Naive thymus-derived CD4-positive, alpha-beta T cell (primary cell): ENCODE measurements around the gene ZNF81. TPM values are rescaled to one million over a fixed set of nuclear protein-coding genes. Genes with fewer than 3 reads are reported as not detected.
"Not testable (repeated sequence)": the region's sequence is repeated elsewhere in the genome, so short reads cannot be mapped to it uniquely, and the experiment has no call there.

ENCODE experiments used
- ATAC-seq: fragments of 150-1000 bp; cut with Tn5 transposase; 2 replicates; pipeline ENCODE4 v1.10.0; 2021; ENCODE audit warnings: mild to moderate bottlenecking, moderate library complexity
- CTCF ChIA-PET: fragments of 350-600 bp; sonication (Branson Sonifier 250); formaldehyde crosslinking; loops from one replicate; lab custom pipeline; 2021; ENCODE audit warnings: antibody characterized with exemption; lab: Charles Lee
- POLR2A ChIA-PET: fragments of 350-600 bp; sonication (Branson Sonifier 250); formaldehyde crosslinking; loops from one replicate; lab custom pipeline; 2021; ENCODE audit warnings: antibody characterized with exemption, inconsistent platforms; lab: Charles Lee
- DNase-seq, 9 donors: peaks; one replicate each; pipeline versions ENCODE4 v3.0.0 to v3.0.0-alpha.2; 2020 to 2022; ENCODE audit warnings: mixed read lengths in 1 of 9
- H3K27ac ChIP-seq: one replicate; pipeline ENCODE4 v1.7.0; 2013; ENCODE audit warnings: mild to moderate bottlenecking, low read depth, low read length, moderate library complexity
- H3K27me3 ChIP-seq, 2 donors: one replicate each; pipeline ENCODE4 v1.7.0; 2013; ENCODE audit warnings: low read length in 2 of 2, mild to moderate bottlenecking in 2 of 2, moderate library complexity in 2 of 2; ENCODE audit not compliant: control insufficient read depth in 2 of 2, insufficient read depth in 2 of 2
- H3K36me3 ChIP-seq, 3 experiments: 1 replicate in 2 of 3; 2 replicates in 1 of 3; pipeline ENCODE4 v1.7.0; 2013; ENCODE audit warnings: low read length in 3 of 3, mild to moderate bottlenecking in 3 of 3, moderate library complexity in 1 of 3; ENCODE audit not compliant: insufficient read depth in 3 of 3, control insufficient read depth in 2 of 3
- H3K4me1 ChIP-seq, 2 donors: one replicate each; pipeline ENCODE4 v1.7.0; 2013; ENCODE audit warnings: low read length in 2 of 2, mild to moderate bottlenecking in 2 of 2, moderate library complexity in 1 of 2; ENCODE audit not compliant: control insufficient read depth in 2 of 2, insufficient read depth in 2 of 2
- H3K4me3 ChIP-seq: 2 replicates; pipeline ENCODE4 v1.7.0; 2013; ENCODE audit warnings: mild to moderate bottlenecking, low read length
- H3K9me3 ChIP-seq, 3 experiments: 1 replicate in 2 of 3; 2 replicates in 1 of 3; pipeline ENCODE4 v1.7.0; 2013; ENCODE audit warnings: low read length in 3 of 3; ENCODE audit not compliant: control insufficient read depth in 2 of 3
- H3K27ac Mint-ChIP-seq, 9 donors: one replicate each; pipeline ENCODE4 v1.8.0; 2020 to 2022; ENCODE audit warnings: mixed read lengths in 9 of 9, mild to moderate bottlenecking in 8 of 9, moderate library complexity in 5 of 9, inconsistent platforms in 2 of 9
- H3K27me3 Mint-ChIP-seq, 5 donors: one replicate each; pipeline ENCODE4 v1.8.0; 2021 to 2022; ENCODE audit warnings: mixed read lengths in 5 of 5, mild to moderate bottlenecking in 1 of 5
- H3K36me3 Mint-ChIP-seq, 5 donors: one replicate each; pipeline ENCODE4 v1.8.0; 2020 to 2022; ENCODE audit warnings: mixed read lengths in 5 of 5, mild to moderate bottlenecking in 3 of 5, inconsistent platforms in 1 of 5
- H3K4me1 Mint-ChIP-seq, 7 donors: one replicate each; pipeline ENCODE4 v1.8.0; 2020 to 2022; ENCODE audit warnings: mixed read lengths in 7 of 7, mild to moderate bottlenecking in 3 of 7, inconsistent platforms in 1 of 7
- H3K4me3 Mint-ChIP-seq, 10 donors: one replicate each; pipeline ENCODE4 v1.8.0; 2020 to 2022; ENCODE audit warnings: mild to moderate bottlenecking in 10 of 10, mixed read lengths in 10 of 10, moderate library complexity in 6 of 10, inconsistent platforms in 2 of 10
- H3K9me3 Mint-ChIP-seq, 11 donors: one replicate each; pipeline ENCODE4 v1.8.0; 2020 to 2022; ENCODE audit warnings: mixed read lengths in 11 of 11, mild to moderate bottlenecking in 4 of 11, inconsistent platforms in 1 of 11, moderate library complexity in 1 of 11
- intact Hi-C, 2 donors: fragments of 100-400 bp; cut with micrococcal nuclease; formaldehyde crosslinking; loops; one replicate each; pipeline ENCODE4 v1.15.1; 2023
- polyA plus RNA-seq, 2 donors: library from polyadenylated mRNA; unstranded; fragments of 300-500 nt; fragmentation: Illumina TruSeq; gene quantifications; one replicate each; pipeline ENCODE4 v1.2.3, GENCODE V29; 2021
- total RNA-seq, 6 experiments: library from RNA in 5 of 6; stranded (reverse) in 5 of 6; gene quantifications; 1 replicate in 5 of 6; 2 replicates in 1 of 6; pipeline ENCODE4 v1.2.3 and lab custom pipeline; 2021 to 2026

The ZNF81 gene
- total and polyA plus RNA-seq, 7 experiments from 2014 or later = 2.1 to 14.7 (median 11.4) TPM

GRCh38 chrX:47840111-47840510 is 3.4 kb downstream of the ZNF81 start:
- POLR2A ChIA-PET = no interaction called here
- Mint-ChIP-seq H3K27me3 (no peaks in the 10 kb centered on the region), H3K27ac (no peak overlapping the region), H3K36me3 (peaks cover 0 to 10% (median 7%) of the 10 kb centered on the region in 5 donors), H3K4me3 (peak overlapping the region in 1 of 10 donors; percentile 14), H3K4me1 (peaks cover 8 to 38% (median 28%) of the 10 kb centered on the region in 7 donors), H3K9me3 (no peaks in the 10 kb centered on the region)
- Histone ChIP-seq H3K27ac (no peak overlapping the region), H3K4me3 (no peak overlapping the region), H3K27me3 (no peaks in the 10 kb centered on the region), H3K9me3 (no peaks in the 10 kb centered on the region), H3K4me1 (peaks cover 4 to 6% of the 10 kb centered on the region in 2 donors), H3K36me3 (no peaks in the 10 kb centered on the region)
- DNase-seq = no peak
- CTCF ChIA-PET = no interaction called here
- no peak for ATAC-seq
- intact Hi-C loops = no loop called here

GRCh38 chrX:47843363-47843762 is 6.7 kb downstream of the ZNF81 start:
- peaks cover 3 to 22% (median 14%) of the 10 kb centered on the region in 5 donors for H3K36me3 Mint-ChIP-seq
- Histone ChIP-seq H3K27me3 (no peaks in the 10 kb centered on the region), H3K4me3 (no peak overlapping the region), H3K27ac (no peak overlapping the region), H3K4me1 (no peaks in the 10 kb centered on the region), H3K9me3 (no peaks in the 10 kb centered on the region), H3K36me3 (peaks cover 0 to 8% (median 0%) of the 10 kb centered on the region in 3 experiments)
- no peak for ATAC-seq
- H3K27ac Mint-ChIP-seq = no peak overlapping the region
- DNase-seq = no peak
- H3K4me3 Mint-ChIP-seq = no peak overlapping the region
- POLR2A ChIA-PET = no interaction called here
- intact Hi-C loops = no loop called here
- H3K4me1 Mint-ChIP-seq = peaks cover 4 to 16% (median 8%) of the 10 kb centered on the region in 7 donors
- CTCF ChIA-PET = no interaction called here
- no peaks in the 10 kb centered on the region for H3K9me3 Mint-ChIP-seq
- H3K27me3 Mint-ChIP-seq = no peaks in the 10 kb centered on the region

DNA sequence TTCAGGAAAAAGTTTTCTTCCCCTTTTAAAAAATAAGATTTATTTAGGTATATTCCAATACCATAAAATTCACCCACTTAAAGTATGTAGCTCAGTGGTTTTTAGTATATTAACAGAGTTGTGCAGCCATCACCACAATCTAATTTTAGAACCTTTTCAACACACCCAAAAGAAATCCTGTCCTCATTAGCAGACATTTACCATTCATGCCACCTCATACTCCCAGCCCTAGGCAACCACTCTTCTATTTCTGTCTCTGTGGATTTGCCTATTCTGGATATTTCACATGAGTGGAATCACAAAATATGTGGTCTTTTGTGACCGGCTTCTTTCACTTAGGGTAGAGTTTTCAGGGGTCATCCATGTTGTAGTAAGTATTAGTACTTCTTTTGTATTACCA is 7.4 kb downstream of the ZNF81 start:
- Histone ChIP-seq H3K36me3 (peaks cover 0 to 8% (median 0%) of the 10 kb centered on the region in 3 experiments), H3K27me3 (no peaks in the 10 kb centered on the region), H3K4me3 (no peak overlapping the region), H3K9me3 (no peaks in the 10 kb centered on the region), H3K4me1 (no peaks in the 10 kb centered on the region), H3K27ac (no peak overlapping the region)
- intact Hi-C loops = no loop called here
- DNase-seq (no peak), ATAC-seq (no peak)
- no peak overlapping the region for H3K27ac Mint-ChIP-seq
- no peak overlapping the region for H3K4me3 Mint-ChIP-seq
- peaks cover 3 to 22% (median 15%) of the 10 kb centered on the region in 5 donors for H3K36me3 Mint-ChIP-seq
- POLR2A ChIA-PET = no interaction called here
- H3K9me3 Mint-ChIP-seq = no peaks in the 10 kb centered on the region
- H3K4me1 Mint-ChIP-seq = peaks cover 0 to 11% (median 6%) of the 10 kb centered on the region in 7 donors
- CTCF ChIA-PET = no interaction called here
- H3K27me3 Mint-ChIP-seq = no peaks in the 10 kb centered on the region

GRCh38 chrX:47846040-47846439 is 9.3 kb downstream of the ZNF81 start:
- Histone ChIP-seq H3K36me3 (peaks cover 0 to 8% (median 0%) of the 10 kb centered on the region in 3 experiments), H3K9me3 (no peaks in the 10 kb centered on the region), H3K27ac (no peak overlapping the region), H3K4me1 (no peaks in the 10 kb centered on the region), H3K4me3 (no peak overlapping the region), H3K27me3 (no peaks in the 10 kb centered on the region)
- intact Hi-C loops = no loop called here
- CTCF ChIA-PET = interaction anchor here (0.6 kb wide), 3 partner anchors 31 to 715 kb away, joined by 3 to 4 read pairs (median 3); no protein-coding TSS in a partner anchor
- POLR2A ChIA-PET = no interaction called here
- peaks cover 3 to 31% (median 15%) of the 10 kb centered on the region in 5 donors for H3K36me3 Mint-ChIP-seq
- no peak overlapping the region for H3K27ac Mint-ChIP-seq
- no peaks in the 10 kb centered on the region for H3K27me3 Mint-ChIP-seq
- peaks cover 0 to 12% (median 7%) of the 10 kb centered on the region in 7 donors for H3K4me1 Mint-ChIP-seq
- DNase-seq (no peak), ATAC-seq (no peak)
- H3K4me3 Mint-ChIP-seq = no peak overlapping the region
- H3K9me3 Mint-ChIP-seq = no peaks in the 10 kb centered on the region

- peak overlapping the region in 2 of 9 donors; percentile 39 to 45 for H3K27ac Mint-ChIP-seq
- Histone ChIP-seq H3K4me3 (no peak overlapping the region), H3K4me1 (no peaks in the 10 kb centered on the region), H3K27me3 (no peaks in the 10 kb centered on the region), H3K36me3 (peaks cover 0 to 8% (median 0%) of the 10 kb centered on the region in 3 experiments), H3K27ac (no peak overlapping the region), H3K9me3 (no peaks in the 10 kb centered on the region)
- no peak overlapping the region for H3K4me3 Mint-ChIP-seq
- peaks cover 0 to 29% (median 8%) of the 10 kb centered on the region in 5 donors for H3K36me3 Mint-ChIP-seq
- intact Hi-C loops = no loop called here
- POLR2A ChIA-PET = no interaction called here
- CTCF ChIA-PET = no interaction called here
- H3K27me3 Mint-ChIP-seq = no peaks in the 10 kb centered on the region
- peaks cover 0 to 6% (median 4%) of the 10 kb centered on the region in 7 donors for H3K4me1 Mint-ChIP-seq
- no peaks in the 10 kb centered on the region for H3K9me3 Mint-ChIP-seq
- DNase-seq (no peak), ATAC-seq (no peak)
These were observed 13.1 kb downstream of the ZNF81 start for GRCh38 chrX:47849778-47850177.

- H3K27ac Mint-ChIP-seq, intact Hi-C loops, CTCF ChIA-PET, DNase-seq, H3K4me3 Mint-ChIP-seq, H3K9me3 ChIP-seq, POLR2A ChIA-PET, H3K4me3 ChIP-seq, H3K4me1 ChIP-seq, ATAC-seq, H3K27ac ChIP-seq, H3K36me3 ChIP-seq, H3K27me3 ChIP-seq, H3K27me3 Mint-ChIP-seq, H3K9me3 Mint-ChIP-seq, H3K4me1 Mint-ChIP-seq: not testable (repeated sequence)
- H3K36me3 Mint-ChIP-seq = peaks cover 0 to 25% (median 8%) of the 10 kb centered on the region in 5 donors
These were observed 13.7 kb downstream of the ZNF81 start for GRCh38 chrX:47850389-47850788.

GRCh38 chrX:47850901-47851300 is 14.2 kb downstream of the ZNF81 start:
- Histone ChIP-seq H3K36me3 (peaks cover 0 to 8% (median 0%) of the 10 kb centered on the region in 3 experiments), H3K9me3 (no peaks in the 10 kb centered on the region), H3K27ac (no peak overlapping the region), H3K4me1 (no peaks in the 10 kb centered on the region), H3K4me3 (no peak overlapping the region), H3K27me3 (no peaks in the 10 kb centered on the region)
- DNase-seq = no peak
- peaks cover 0 to 6% (median 4%) of the 10 kb centered on the region in 7 donors for H3K4me1 Mint-ChIP-seq
- intact Hi-C loops = no loop called here
- CTCF ChIA-PET = no interaction called here
- POLR2A ChIA-PET = no interaction called here
- H3K27me3 Mint-ChIP-seq = no peaks in the 10 kb centered on the region
- no peak overlapping the region for H3K4me3 Mint-ChIP-seq
- peaks cover 0 to 24% (median 8%) of the 10 kb centered on the region in 5 donors for H3K36me3 Mint-ChIP-seq
- H3K9me3 Mint-ChIP-seq = no peaks in the 10 kb centered on the region
- no peak for ATAC-seq
- H3K27ac Mint-ChIP-seq = no peak overlapping the region
